ENCODE measurements around the gene CHRM3. TPM values are rescaled to one million over a fixed set of nuclear protein-coding genes. Genes with fewer than 3 reads are reported as not detected.

The CHRM3 gene
- 0.47 and 0.67 TPM in 2 replicates for polyA plus RNA-seq (2013)

DNA sequence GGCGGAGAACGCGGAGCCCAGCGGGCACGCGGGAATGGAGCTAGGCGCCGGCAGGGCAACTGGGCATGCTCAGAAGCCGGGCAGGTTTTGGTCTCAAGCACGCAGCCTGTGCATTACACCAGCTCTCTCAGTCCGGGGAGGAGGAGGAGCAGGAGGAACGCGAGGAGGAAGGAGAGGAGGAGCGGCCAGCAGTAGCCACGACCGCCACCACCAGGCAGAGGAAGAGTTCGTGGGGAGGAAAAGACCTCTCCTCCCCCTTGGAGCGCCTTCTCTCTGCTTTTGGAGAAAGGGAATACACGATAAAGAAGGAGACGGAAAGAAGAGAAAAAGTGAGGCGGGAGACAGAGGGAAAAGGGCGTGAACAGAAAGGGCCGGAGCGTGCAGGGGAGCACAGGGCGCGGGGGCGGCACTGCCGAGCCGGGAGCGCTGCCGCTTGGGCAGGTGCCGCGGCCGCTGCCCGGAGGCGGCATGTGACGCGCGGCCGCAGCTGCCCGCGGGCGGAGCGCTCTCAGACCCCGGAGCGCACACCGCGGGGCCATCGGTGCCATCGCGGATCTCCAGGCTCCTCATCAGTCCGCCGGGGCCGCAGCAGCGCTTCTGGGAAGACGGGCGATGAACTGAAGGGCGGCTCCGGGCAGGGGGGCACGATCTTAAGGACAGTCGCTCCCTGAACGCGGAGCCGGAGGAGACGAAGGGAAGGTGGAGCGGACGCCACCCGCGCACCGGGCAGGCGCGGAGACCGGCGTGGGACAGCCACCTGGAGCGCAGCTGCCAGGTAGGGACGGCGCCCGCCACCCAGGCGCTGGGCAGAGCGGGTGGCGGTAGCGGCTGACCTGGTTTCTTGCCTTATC is at the start of gene CHRM3:
TSS of gene CHRM3 (plus strand) at position 116 of the 851 bp plus-strand sequence. CDS start 520,884 bp downstream, outside the sequence.
- Histone ChIP-seq H3K36me3 (ENCODE audit: control insufficient read depth in 1 of 2, insufficient read depth in 2 of 2, low read length in 2 of 2) (no peaks in the 10 kb centered on the region), H2BK120ac (ENCODE audit: insufficient read depth, low read length, poor library complexity) (no peak within 1 kb of the TSS), H2AFZ (ENCODE audit: insufficient read depth, low read length, poor library complexity) (peak within 1 kb of the TSS; percentile 42), H3K27me3 (ENCODE audit: insufficient read depth, low read length) (peaks cover 15% of the 10 kb centered on the region), H3K4me1 (ENCODE audit: control insufficient read depth in 1 of 2, insufficient read depth in 2 of 2, low read length in 2 of 2) (peaks cover 9 to 13% of the 10 kb centered on the region in 2 experiments), H3K14ac (ENCODE audit: low read length) (no peak within 1 kb of the TSS), H3K9ac (ENCODE audit: low read length) (no peak within 1 kb of the TSS), H4K12ac (ENCODE audit: low read depth, low read length) (no peak within 1 kb of the TSS), H3K23ac (ENCODE audit: low read length) (no peak within 1 kb of the TSS), H3K4me3 (ENCODE audit: low read depth, low read length) (peak within 1 kb of the TSS; percentile 67), H2BK5ac (ENCODE audit: low read depth, low read length, poor library complexity) (no peak within 1 kb of the TSS), H3K9me3 (ENCODE audit: insufficient read depth, low read depth, low read length) (no peaks in the 10 kb centered on the region), H3K4ac (ENCODE audit: low read depth, low read length) (no peak within 1 kb of the TSS), H2BK12ac (ENCODE audit: low read length) (no peak within 1 kb of the TSS), H3K79me1 (ENCODE audit: low read length) (no peaks in the 10 kb centered on the region), H3K79me2 (ENCODE audit: control insufficient read depth, insufficient read depth, low read length, poor library complexity) (no peaks in the 10 kb centered on the region), H4K8ac (ENCODE audit: low read depth, low read length) (no peak within 1 kb of the TSS), H3K4me2 (ENCODE audit: low read length) (peak within 1 kb of the TSS; percentile 76), H2AK5ac (ENCODE audit: low read length) (no peak within 1 kb of the TSS), H4K91ac (ENCODE audit: low read depth, low read length) (no peak within 1 kb of the TSS), H3K27ac (ENCODE audit: low read depth, low read length) (no peak within 1 kb of the TSS), H3K18ac (ENCODE audit: low read length) (no peak within 1 kb of the TSS)
- DNase-seq: peak; percentile 9 to 35
- WGBS (ENCODE audit: extremely low coverage, insufficient coverage, insufficient read length): no CpG with 5 or more reads among the region's 82 CpGs

DNA sequence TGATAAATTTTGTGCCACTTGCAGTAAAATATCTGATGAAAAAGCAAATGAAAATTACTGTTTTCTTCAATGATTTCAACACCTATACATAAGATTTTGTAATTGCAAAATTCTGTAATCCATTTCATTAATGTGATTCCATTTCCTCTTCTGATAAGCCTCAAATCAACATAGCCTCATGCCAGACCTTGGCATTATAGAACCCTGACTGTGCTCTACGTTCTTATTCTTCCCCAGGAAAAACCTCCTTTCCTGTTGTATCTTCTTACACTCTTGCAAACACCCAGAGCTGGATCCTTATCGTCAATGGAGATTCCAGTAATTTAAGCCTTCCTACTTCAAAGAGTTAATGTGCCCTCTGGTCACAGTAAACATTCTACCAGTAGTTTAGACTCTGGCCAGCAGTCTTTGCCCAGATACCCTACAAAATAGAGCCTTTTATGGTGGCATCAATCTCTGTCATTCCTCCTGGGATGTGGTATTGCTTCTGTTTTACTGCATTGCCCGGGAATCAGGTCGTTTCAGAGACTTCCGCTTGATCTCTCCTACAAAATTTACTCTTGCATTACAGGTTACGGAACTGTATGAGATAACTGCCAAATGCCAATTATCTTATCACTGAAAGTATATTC is 48.5 kb upstream of the CHRM3 start:
- Histone ChIP-seq H4K12ac (ENCODE audit: low read depth, low read length) (no peak overlapping the region), H3K27ac (ENCODE audit: low read depth, low read length) (no peak overlapping the region), H3K4ac (ENCODE audit: low read depth, low read length) (no peak overlapping the region), H2BK120ac (ENCODE audit: insufficient read depth, low read length, poor library complexity) (no peak overlapping the region), H3K9me3 (ENCODE audit: insufficient read depth, low read depth, low read length) (no peaks in the 10 kb centered on the region), H2BK5ac (ENCODE audit: low read depth, low read length, poor library complexity) (no peak overlapping the region), H4K8ac (ENCODE audit: low read depth, low read length) (no peak overlapping the region), H2BK12ac (ENCODE audit: low read length) (no peak overlapping the region), H2AK5ac (ENCODE audit: low read length) (no peak overlapping the region), H4K91ac (ENCODE audit: low read depth, low read length) (no peak overlapping the region), H3K79me1 (ENCODE audit: low read length) (no peaks in the 10 kb centered on the region), H3K4me1 (ENCODE audit: control insufficient read depth in 1 of 2, insufficient read depth in 2 of 2, low read length in 2 of 2) (no peaks in the 10 kb centered on the region), H3K23ac (ENCODE audit: low read length) (no peak overlapping the region), H3K9ac (ENCODE audit: low read length) (no peak overlapping the region), H3K27me3 (ENCODE audit: insufficient read depth, low read length) (no peaks in the 10 kb centered on the region), H3K4me2 (ENCODE audit: low read length) (no peak overlapping the region), H3K18ac (ENCODE audit: low read length) (no peak overlapping the region), H3K36me3 (ENCODE audit: control insufficient read depth in 1 of 2, insufficient read depth in 2 of 2, low read length in 2 of 2) (no peaks in the 10 kb centered on the region), H3K14ac (ENCODE audit: low read length) (no peak overlapping the region), H2AFZ (ENCODE audit: insufficient read depth, low read length, poor library complexity) (no peak overlapping the region), H3K4me3 (ENCODE audit: low read depth, low read length) (no peak overlapping the region), H3K79me2 (ENCODE audit: control insufficient read depth, insufficient read depth, low read length, poor library complexity) (no peaks in the 10 kb centered on the region)
- no peak for DNase-seq
- WGBS (ENCODE audit: extremely low coverage, insufficient coverage, insufficient read length): no CpG with 5 or more reads among the region's 6 CpGs

DNA sequence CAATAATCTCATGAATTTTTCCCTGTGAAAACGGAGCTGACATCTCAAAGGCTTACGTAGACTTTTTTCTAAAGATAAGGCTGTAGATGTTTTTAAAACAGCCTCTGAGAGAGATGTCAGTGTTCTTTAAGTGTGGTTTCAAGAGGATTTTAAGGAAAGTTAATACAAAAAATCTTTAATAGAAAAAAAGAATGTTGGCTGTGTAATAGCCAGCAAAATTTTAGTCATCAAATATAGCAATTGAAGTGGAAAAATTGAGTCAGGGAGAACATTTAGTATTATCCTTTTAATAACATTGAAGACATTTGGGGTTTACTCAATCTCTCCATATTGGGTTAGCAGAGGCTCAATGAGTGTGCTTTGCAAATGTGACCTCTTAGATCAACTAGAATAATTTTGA is 38.6 kb upstream of the CHRM3 start:
- Histone ChIP-seq H2AFZ (ENCODE audit: insufficient read depth, low read length, poor library complexity) (no peak overlapping the region), H4K12ac (ENCODE audit: low read depth, low read length) (no peak overlapping the region), H3K9me3 (ENCODE audit: insufficient read depth, low read depth, low read length) (no peaks in the 10 kb centered on the region), H2AK5ac (ENCODE audit: low read length) (no peak overlapping the region), H3K27ac (ENCODE audit: low read depth, low read length) (no peak overlapping the region), H3K79me2 (ENCODE audit: control insufficient read depth, insufficient read depth, low read length, poor library complexity) (no peaks in the 10 kb centered on the region), H3K18ac (ENCODE audit: low read length) (no peak overlapping the region), H4K8ac (ENCODE audit: low read depth, low read length) (no peak overlapping the region), H3K9ac (ENCODE audit: low read length) (no peak overlapping the region), H3K79me1 (ENCODE audit: low read length) (no peaks in the 10 kb centered on the region), H2BK5ac (ENCODE audit: low read depth, low read length, poor library complexity) (no peak overlapping the region), H4K91ac (ENCODE audit: low read depth, low read length) (no peak overlapping the region), H3K4me1 (ENCODE audit: control insufficient read depth in 1 of 2, insufficient read depth in 2 of 2, low read length in 2 of 2) (no peaks in the 10 kb centered on the region), H3K14ac (ENCODE audit: low read length) (no peak overlapping the region), H3K4me2 (ENCODE audit: low read length) (no peak overlapping the region), H3K4me3 (ENCODE audit: low read depth, low read length) (no peak overlapping the region), H3K4ac (ENCODE audit: low read depth, low read length) (no peak overlapping the region), H2BK120ac (ENCODE audit: insufficient read depth, low read length, poor library complexity) (no peak overlapping the region), H2BK12ac (ENCODE audit: low read length) (no peak overlapping the region), H3K36me3 (ENCODE audit: control insufficient read depth in 1 of 2, insufficient read depth in 2 of 2, low read length in 2 of 2) (no peaks in the 10 kb centered on the region), H3K23ac (ENCODE audit: low read length) (no peak overlapping the region), H3K27me3 (ENCODE audit: insufficient read depth, low read length) (no peaks in the 10 kb centered on the region)
- no peak for DNase-seq
- WGBS (ENCODE audit: extremely low coverage, insufficient coverage, insufficient read length): no CpG with 5 or more reads among the region's 2 CpGs

DNA sequence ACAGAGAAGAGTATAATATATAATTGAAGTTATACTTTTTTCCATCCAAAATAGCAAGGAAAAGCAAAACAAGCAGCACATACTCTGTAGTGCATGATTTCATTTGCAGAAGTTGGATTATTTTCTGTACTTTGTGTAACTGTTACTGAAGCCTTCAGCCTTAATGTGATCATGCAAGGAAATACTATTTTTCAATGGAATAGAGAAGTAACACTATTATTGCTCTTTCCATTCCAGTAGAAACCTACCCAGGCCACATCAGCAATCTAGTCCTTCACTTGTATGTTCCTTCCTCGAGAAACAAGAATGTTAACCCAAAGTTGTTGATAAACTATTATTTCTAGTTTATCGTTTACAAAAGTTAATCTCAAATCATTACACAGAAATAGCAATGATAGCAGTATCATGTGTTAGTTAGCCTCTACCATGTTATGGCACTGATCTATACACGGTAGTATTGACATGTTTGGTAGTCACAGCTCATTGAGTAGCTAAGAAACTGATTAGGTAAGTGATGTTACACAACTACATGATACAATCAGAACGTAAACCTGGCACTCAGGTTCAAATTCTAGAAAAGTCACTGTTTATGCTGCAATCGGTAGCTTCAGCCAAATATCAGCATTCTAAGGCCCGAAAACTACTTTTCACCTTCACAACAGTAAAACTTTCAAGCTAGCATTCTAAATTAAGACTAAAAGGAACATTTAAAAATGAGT is 37.6 kb upstream of the CHRM3 start:
- Histone ChIP-seq H2BK5ac (ENCODE audit: low read depth, low read length, poor library complexity) (no peak overlapping the region), H3K79me1 (ENCODE audit: low read length) (no peaks in the 10 kb centered on the region), H2BK12ac (ENCODE audit: low read length) (no peak overlapping the region), H3K4ac (ENCODE audit: low read depth, low read length) (no peak overlapping the region), H4K12ac (ENCODE audit: low read depth, low read length) (no peak overlapping the region), H3K4me3 (ENCODE audit: low read depth, low read length) (no peak overlapping the region), H3K36me3 (ENCODE audit: control insufficient read depth in 1 of 2, insufficient read depth in 2 of 2, low read length in 2 of 2) (no peaks in the 10 kb centered on the region), H3K79me2 (ENCODE audit: control insufficient read depth, insufficient read depth, low read length, poor library complexity) (no peaks in the 10 kb centered on the region), H3K27me3 (ENCODE audit: insufficient read depth, low read length) (no peaks in the 10 kb centered on the region), H3K4me1 (ENCODE audit: control insufficient read depth in 1 of 2, insufficient read depth in 2 of 2, low read length in 2 of 2) (no peaks in the 10 kb centered on the region), H3K23ac (ENCODE audit: low read length) (no peak overlapping the region), H4K8ac (ENCODE audit: low read depth, low read length) (no peak overlapping the region), H2BK120ac (ENCODE audit: insufficient read depth, low read length, poor library complexity) (no peak overlapping the region), H3K9ac (ENCODE audit: low read length) (no peak overlapping the region), H3K18ac (ENCODE audit: low read length) (no peak overlapping the region), H2AK5ac (ENCODE audit: low read length) (no peak overlapping the region), H3K4me2 (ENCODE audit: low read length) (no peak overlapping the region), H3K27ac (ENCODE audit: low read depth, low read length) (no peak overlapping the region), H2AFZ (ENCODE audit: insufficient read depth, low read length, poor library complexity) (no peak overlapping the region), H3K9me3 (ENCODE audit: insufficient read depth, low read depth, low read length) (no peaks in the 10 kb centered on the region), H3K14ac (ENCODE audit: low read length) (no peak overlapping the region), H4K91ac (ENCODE audit: low read depth, low read length) (no peak overlapping the region)
- DNase-seq: peak in 1 of 2 donors; percentile 15
- WGBS (ENCODE audit: extremely low coverage, insufficient coverage, insufficient read length): no CpG with 5 or more reads among the region's 6 CpGs

Data from trophoblast cell (in vitro differentiated cells and primary cell).